B cell (primary cell): ENCODE data around the gene FGD4. TPM values are rescaled to one million over a fixed set of nuclear protein-coding genes. Genes with fewer than 3 reads are reported as not detected.

ENCODE experiments used
- ATAC-seq: fragments of 200-7000 bp; cut with Tn5 transposase; one replicate; pipeline ENCODE4 v1.10.0; 2021; ENCODE audit warnings: low read depth, mild to moderate bottlenecking, moderate number of reproducible peaks, moderate library complexity
- CTCF ChIA-PET: fragments of 350-600 bp; sonication (Branson Sonifier 250); formaldehyde crosslinking; loops from one replicate; lab custom pipeline; 2021; ENCODE audit warnings: antibody characterized with exemption, inconsistent platforms; lab: Charles Lee
- POLR2A ChIA-PET: fragments of 350-600 bp; sonication (Branson Sonifier 250); formaldehyde crosslinking; loops from one replicate; lab custom pipeline; 2021; ENCODE audit warnings: antibody characterized with exemption; lab: Charles Lee
- DNase-seq: peaks from one replicate; pipeline ENCODE4 v3.0.0; 2013
- H2AFZ ChIP-seq: 2 replicates; pipeline ENCODE4 v1.6.1; 2012; ENCODE audit warnings: mild to moderate bottlenecking, low read depth, low read length; ENCODE audit not compliant: insufficient read depth, poor library complexity, severe bottlenecking
- H3K27ac ChIP-seq, 2 donors: 1 replicate in 1 of 2; 2 replicates in 1 of 2; pipeline ENCODE4 v1.5.1; 2012 to 2013; ENCODE audit warnings: low read length in 2 of 2, mild to moderate bottlenecking in 2 of 2, moderate library complexity in 1 of 2
- H3K27me3 ChIP-seq, 4 experiments: fragments of 200-600 bp in 1 of 4; sonication (generic) in 1 of 4; replicated peaks in 1 of 4; 1 replicate in 2 of 4; 2 replicates in 2 of 4; pipeline versions ENCODE4 v1.6.1 to v1.7.0; 2013 to 2016; ENCODE audit warnings: low read length in 3 of 4, mild to moderate bottlenecking in 2 of 4, mixed read lengths in 1 of 4, moderate library complexity in 1 of 4; ENCODE audit not compliant: insufficient read depth in 4 of 4, control insufficient read depth in 3 of 4; ENCODE audit errors: control extremely low read depth in 1 of 4
- H3K36me3 ChIP-seq, 2 experiments: replicated peaks in 1 of 2; 1 replicate in 1 of 2; 2 replicates in 1 of 2; pipeline versions ENCODE4 v1.6.1 to v1.7.1; 2013; ENCODE audit warnings: low read length in 1 of 2; ENCODE audit not compliant: insufficient read depth in 2 of 2, control insufficient read depth in 1 of 2; ENCODE audit errors: control extremely low read depth in 1 of 2, extremely low read depth in 1 of 2
- H3K4me1 ChIP-seq, 2 donors: fragments of 200-600 bp in 1 of 2; sonication (generic) in 1 of 2; 1 replicate in 1 of 2; 2 replicates in 1 of 2; pipeline versions ENCODE4 v1.5.1 to v1.6.1; 2013 to 2017; ENCODE audit warnings: low read length in 2 of 2; ENCODE audit not compliant: control insufficient read depth in 2 of 2, insufficient read depth in 2 of 2
- H3K4me2 ChIP-seq: replicated peaks from 2 replicates; pipeline ENCODE3; 2012; ENCODE audit warnings: mild to moderate bottlenecking, low read depth, low read length; ENCODE audit not compliant: poor library complexity, severe bottlenecking
- H3K4me3 ChIP-seq, 5 experiments: fragments of 200-600 bp in 1 of 5; sonication (generic) in 1 of 5; 1 replicate in 3 of 5; 2 replicates in 2 of 5; pipeline versions ENCODE4 v1.5.1 to v1.7.0; 2011 to 2016; ENCODE audit warnings: low read length in 4 of 5, mild to moderate bottlenecking in 4 of 5, low read depth in 2 of 5, control low read depth in 1 of 5, moderate library complexity in 1 of 5; ENCODE audit not compliant: insufficient read depth in 1 of 5; ENCODE audit errors: control extremely low read depth in 1 of 5, extremely low read depth in 1 of 5
- H3K79me2 ChIP-seq: fragments of 200-600 bp; sonication (generic); one replicate; pipeline ENCODE4 v1.6.0; 2016; ENCODE audit warnings: low read length; ENCODE audit not compliant: control insufficient read depth, insufficient read depth
- H3K9ac ChIP-seq: fragments of 200-600 bp; sonication (generic); 2 replicates; pipeline ENCODE4 v1.6.1; 2017; ENCODE audit warnings: mild to moderate bottlenecking, low read length, moderate library complexity
- H3K9me3 ChIP-seq, 3 donors: one replicate each; pipeline versions ENCODE4 v1.6.1 to v1.7.1; 2013; ENCODE audit warnings: low read length in 2 of 3; ENCODE audit not compliant: control insufficient read depth in 2 of 3, insufficient read depth in 1 of 3; ENCODE audit errors: control extremely low read depth in 1 of 3
- H4K20me1 ChIP-seq: 2 replicates; pipeline ENCODE4 v1.6.0; 2012; ENCODE audit warnings: mild to moderate bottlenecking, low read length; ENCODE audit not compliant: insufficient read depth, control insufficient read depth, poor library complexity, severe bottlenecking
- H3K27ac Mint-ChIP-seq: one replicate; pipeline ENCODE4 v1.8.0; 2021; ENCODE audit warnings: mixed read lengths
- H3K27me3 Mint-ChIP-seq: one replicate; pipeline ENCODE4 v1.8.0; 2021; ENCODE audit warnings: mixed read lengths
- H3K4me1 Mint-ChIP-seq: one replicate; pipeline ENCODE4 v1.8.0; 2021; ENCODE audit warnings: mixed read lengths
- H3K4me3 Mint-ChIP-seq: one replicate; pipeline ENCODE4 v1.8.0; 2021; ENCODE audit warnings: mixed read lengths
- H3K9me3 Mint-ChIP-seq: one replicate; pipeline ENCODE4 v1.8.0; 2022; ENCODE audit warnings: mixed read lengths; ENCODE audit not compliant: insufficient read depth
- CTCF ChIP-seq: fragments of 200-600 bp; IDR thresholded peaks from one replicate; pipeline ENCODE4 v1.8.0; 2022; ENCODE audit warnings: antibody characterized with exemption, mild to moderate bottlenecking
- EZH2 ChIP-seq: IDR thresholded peaks from 2 replicates; pipeline ENCODE4 v1.6.1; 2012; ENCODE audit warnings: borderline replicate concordance, low read depth, mild to moderate bottlenecking, moderate library complexity, low read length; ENCODE audit not compliant: insufficient read depth, poor library complexity, severe bottlenecking
- WGBS: methylation state at CpG from one replicate; pipeline ENCODE4 v1.1.5; 2013; ENCODE audit warnings: missing lambda C conversion rate; ENCODE audit not compliant: insufficient coverage; 5-methylcytosine and 5-hydroxymethylcytosine counted together
- intact Hi-C: fragments of 100-400 bp; cut with micrococcal nuclease; formaldehyde crosslinking; loops from one replicate; pipeline ENCODE4 v1.10.0; 2022
- polyA plus RNA-seq: library from polyadenylated mRNA; depleted of rRNA; stranded (reverse); fragments of >200 nt; gene quantifications from 2 replicates; pipeline ENCODE4 v1.2.3, GENCODE V29; 2012
- total RNA-seq, 2 donors: library from RNA; stranded (reverse); fragments of 120-200 nt in 1 of 2; gene quantifications; 1 replicate in 1 of 2; 2 replicates in 1 of 2; pipeline versions ENCODE4 v1.2.3 to v1.2.4, GENCODE V29; 2013 to 2022

The FGD4 gene
- total and polyA plus RNA-seq, 2 donors (not counting 1 experiment from before 2014, with no cell fraction given): 2.1 to 2.8 TPM

DNA sequence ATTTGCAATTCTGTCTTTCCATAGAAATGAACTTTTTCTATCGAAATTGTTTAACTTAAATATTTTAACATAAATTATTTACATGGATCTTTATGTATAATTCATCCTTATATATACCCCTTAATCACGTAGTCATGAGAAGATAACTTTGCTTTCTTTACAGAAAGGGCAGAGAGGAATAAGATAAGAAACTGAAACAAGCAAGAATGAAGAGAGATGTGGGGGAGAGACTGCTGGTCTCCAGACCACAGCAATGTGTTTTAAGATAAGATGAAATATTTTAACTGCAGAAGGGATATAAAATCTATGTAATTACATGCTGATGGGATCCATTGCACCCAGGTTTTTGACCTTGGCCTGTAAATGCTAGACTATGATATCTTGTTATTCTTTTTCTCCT, 245.1 kb downstream of the FGD4 start:
- Histone ChIP-seq H3K4me1 (no peaks in the 10 kb centered on the region), H3K4me2 (no peak overlapping the region), H3K27me3 (no peaks in the 10 kb centered on the region), H3K36me3 (no peaks in the 10 kb centered on the region), H3K9ac (no peak overlapping the region), H2AFZ (no peak overlapping the region), H3K79me2 (no peaks in the 10 kb centered on the region), H3K9me3 (no peaks in the 10 kb centered on the region), H3K4me3 (no peak overlapping the region), H3K27ac (no peak overlapping the region), H4K20me1 (no peaks in the 10 kb centered on the region)
- no peaks in the 10 kb centered on the region for H3K27me3 Mint-ChIP-seq
- no peak for ATAC-seq
- CTCF ChIA-PET: no interaction called here
- intact Hi-C loops: no loop called here
- H3K27ac Mint-ChIP-seq: no peak overlapping the region
- no peaks in the 10 kb centered on the region for H3K4me1 Mint-ChIP-seq
- no peak for DNase-seq
- POLR2A ChIA-PET: no interaction called here
- TF ChIP-seq CTCF (no peak), EZH2 (no peak)
- no peaks in the 10 kb centered on the region for H3K9me3 Mint-ChIP-seq
- WGBS: no CpG with 5 or more reads among the region's 2 CpGs
- H3K4me3 Mint-ChIP-seq: no peak overlapping the region

GRCh38 chr12:32647275-32647674, 247.9 kb downstream of the FGD4 start:
- Histone ChIP-seq H3K79me2 (no peaks in the 10 kb centered on the region), H3K4me1 (no peaks in the 10 kb centered on the region), H3K27me3 (no peaks in the 10 kb centered on the region), H3K9me3 (no peaks in the 10 kb centered on the region), H3K9ac (no peak overlapping the region), H3K4me3 (no peak overlapping the region), H4K20me1 (no peaks in the 10 kb centered on the region), H3K4me2 (no peak overlapping the region), H2AFZ (no peak overlapping the region), H3K27ac (no peak overlapping the region), H3K36me3 (no peaks in the 10 kb centered on the region)
- POLR2A ChIA-PET: no interaction called here
- Mint-ChIP-seq H3K4me3 (no peak overlapping the region), H3K9me3 (no peaks in the 10 kb centered on the region), H3K27me3 (no peaks in the 10 kb centered on the region), H3K27ac (no peak overlapping the region), H3K4me1 (no peaks in the 10 kb centered on the region)
- intact Hi-C loops: no loop called here
- 100% methylated on average over 1 of the region's 3 CpGs for WGBS
- TF ChIP-seq CTCF (no peak), EZH2 (no peak)
- DNase-seq: no peak
- CTCF ChIA-PET: interaction anchor here (1.6 kb wide), 1 partner anchor 10 kb away, joined by 4 read pairs; no protein-coding TSS in a partner anchor
- no peak for ATAC-seq
